Cerebellar nuclear complex (tissue), 1 donor: ENCODE measurements around the gene GMNC.
A peak's percentile ranks its signal among the peaks of the same experiment; 100 is the strongest.
"Not testable (repeated sequence)": the region's sequence is repeated elsewhere in the genome, so short reads cannot be mapped to it uniquely, and the experiment has no call there.

Source experiments
- DNase-seq, 2 experiments: peaks; one replicate each; lab custom pipeline; 2025; lab: John Stamatoyannopoulos, UW

GMNC gene, protein sequence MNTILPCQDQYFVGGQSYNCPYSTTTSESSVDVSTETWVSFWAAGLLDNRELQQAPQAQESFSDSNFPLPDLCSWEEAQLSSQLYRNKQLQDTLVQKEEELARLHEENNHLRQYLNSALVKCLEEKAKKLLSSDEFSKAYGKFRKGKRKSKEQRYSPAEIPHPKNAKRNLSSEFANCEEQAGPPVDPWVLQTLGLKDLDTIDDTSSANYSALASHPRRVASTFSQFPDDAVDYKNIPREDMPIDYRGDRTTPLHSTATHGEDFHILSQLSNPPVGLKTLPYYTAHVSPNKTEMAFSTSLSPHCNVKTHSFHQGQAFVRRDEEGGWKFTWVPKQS

DNA sequence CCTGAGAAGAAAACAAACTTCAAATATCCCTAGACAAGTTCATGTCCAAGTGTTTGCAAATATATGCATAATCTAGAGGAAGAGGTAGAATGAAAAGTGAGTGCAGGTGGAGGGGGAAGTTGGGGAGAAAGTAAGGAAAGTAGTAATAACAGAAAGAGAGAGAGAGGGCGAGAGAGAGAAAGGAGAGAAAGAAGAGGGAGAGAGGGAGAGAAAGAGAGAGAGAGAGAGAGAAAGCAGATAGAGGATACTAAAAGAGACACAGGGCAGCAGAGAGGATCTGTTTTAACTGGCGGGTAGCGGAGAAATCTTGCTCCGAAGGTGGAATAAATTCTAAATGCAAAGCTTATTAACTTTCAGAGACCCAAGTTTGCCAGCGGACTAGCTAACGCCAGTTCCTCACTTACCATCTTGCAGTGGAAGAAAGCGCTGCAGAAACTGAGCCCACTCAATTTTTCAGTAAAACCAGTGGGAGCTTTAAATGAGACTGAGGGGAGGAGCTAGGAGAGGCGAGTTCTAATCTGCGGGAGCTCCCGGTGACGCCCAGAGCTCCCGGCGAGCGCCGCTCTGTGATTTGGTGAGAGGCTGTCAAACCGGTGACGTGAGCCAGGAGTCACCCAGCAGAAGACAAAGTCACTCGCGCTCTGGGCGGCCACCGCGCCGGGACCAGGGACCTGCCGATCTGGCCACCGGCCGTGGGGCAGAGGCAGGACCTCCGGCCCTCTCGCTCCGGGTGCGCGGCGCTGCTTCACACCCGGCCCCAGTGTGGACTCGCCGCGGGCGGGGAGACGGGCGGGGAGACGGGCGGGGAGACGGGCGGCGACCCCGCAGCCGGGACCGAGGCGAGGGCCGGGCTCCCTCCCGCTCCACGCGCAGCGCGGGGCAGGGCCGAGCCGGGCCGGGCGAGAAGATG is at the start of gene GMNC:
TSS of gene GMNC (minus strand) at position 486 of the 910 bp plus-strand sequence. CDS start at position 407, 79 bp downstream.
- no peak for DNase-seq

DNA sequence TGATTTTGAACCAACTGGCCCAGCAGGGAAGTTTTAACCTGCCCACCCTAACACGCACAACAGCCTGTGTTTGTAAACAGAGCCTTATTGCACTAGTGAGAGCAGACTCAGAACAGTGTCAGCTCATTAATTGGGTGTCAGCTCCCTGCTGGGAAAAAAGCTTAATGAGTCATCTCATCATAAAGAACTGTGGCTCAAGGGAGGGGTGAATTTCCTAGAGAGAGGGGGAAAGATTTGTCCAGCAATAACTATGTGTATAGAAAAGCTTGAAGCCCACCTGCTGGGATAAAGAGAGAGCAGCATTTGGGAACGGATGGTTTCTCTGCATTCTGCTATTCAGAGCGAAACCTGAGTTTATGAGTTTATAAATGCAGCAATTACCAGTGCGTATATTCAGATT is 48.9 kb upstream of the GMNC start:
- no peak for DNase-seq

DNA sequence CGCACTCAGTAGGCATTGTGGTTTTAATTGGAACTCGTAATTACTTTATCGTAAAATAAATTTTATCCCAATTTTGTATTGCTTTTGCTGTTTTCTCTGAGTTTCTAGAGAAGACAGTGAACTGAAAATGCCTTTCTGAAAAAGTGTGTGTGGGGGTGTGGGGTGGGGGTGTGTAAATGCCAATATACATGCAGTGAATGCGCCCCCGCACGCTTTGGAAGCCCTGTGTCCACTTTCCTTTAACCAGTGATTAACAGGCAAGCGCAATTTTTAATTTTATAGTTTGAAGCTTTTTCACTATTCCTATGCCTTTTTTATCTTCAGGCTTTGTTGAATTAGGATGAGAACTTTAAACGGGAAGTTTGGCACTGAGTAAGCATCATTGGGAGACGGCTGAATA is 47.4 kb upstream of the GMNC start:
- DNase-seq, result no peak

DNA sequence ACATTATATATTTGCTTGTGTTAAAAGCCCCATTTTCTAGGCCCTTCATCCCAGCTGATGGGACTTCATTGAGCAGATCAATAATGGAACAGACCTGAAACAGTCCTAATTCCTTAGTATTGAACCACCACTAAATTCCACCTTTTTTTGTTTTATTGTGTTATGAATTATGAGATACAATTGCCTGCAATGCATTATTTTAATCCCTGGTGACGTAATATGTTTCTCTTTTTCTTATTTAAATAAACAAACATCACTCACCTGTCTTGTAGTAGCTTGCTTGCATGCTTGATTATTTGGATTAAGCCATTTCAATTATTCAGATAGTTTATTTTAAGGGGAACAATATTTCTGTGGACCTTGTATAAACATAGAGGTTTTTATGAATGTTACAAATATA is 40.7 kb upstream of the GMNC start:
- DNase-seq, result no peak

DNA sequence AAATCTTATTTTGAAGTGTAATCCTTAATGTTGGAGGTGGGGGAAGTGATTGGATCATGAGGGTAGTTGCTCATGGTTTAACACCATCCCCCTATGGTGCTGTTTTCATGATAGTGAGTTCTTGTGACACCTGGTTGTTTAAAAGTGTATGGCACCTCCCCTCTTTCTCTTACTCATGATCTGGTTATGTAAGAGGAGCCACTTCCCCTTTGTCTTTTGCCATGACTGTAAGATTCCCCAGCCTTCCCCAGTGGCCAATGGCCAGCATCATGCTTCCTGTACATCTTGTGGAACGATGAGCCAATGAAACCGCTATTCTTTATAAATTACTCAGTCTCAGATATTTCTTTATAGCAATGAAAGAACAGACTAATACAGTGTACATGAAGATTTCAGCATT is 39.8 kb upstream of the GMNC start:
- DNase-seq, result no peak

DNA sequence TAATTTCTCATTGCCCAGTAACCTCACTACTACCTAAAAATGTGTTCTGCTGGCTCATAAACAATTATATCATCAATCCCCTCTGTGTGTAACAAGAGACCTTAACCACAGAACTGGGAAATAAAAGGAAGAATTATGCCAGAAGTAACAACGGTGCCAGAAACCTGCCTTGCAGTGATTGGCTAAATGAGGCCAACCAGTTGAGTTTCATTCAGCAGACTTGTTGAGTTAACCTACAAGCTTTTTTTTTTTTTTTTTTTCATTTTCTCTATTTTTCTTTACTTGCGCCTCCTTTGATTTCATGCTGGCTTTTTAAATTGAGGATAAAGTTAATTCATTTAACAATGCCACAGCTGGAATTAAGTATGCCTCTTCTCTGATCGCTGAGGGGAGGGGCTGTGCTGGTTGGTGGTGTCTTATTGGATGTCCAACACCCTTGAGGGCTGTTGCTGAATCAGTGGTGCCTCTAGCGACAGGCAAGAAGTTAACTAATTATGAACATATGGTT is 30.0 kb upstream of the GMNC start:
- DNase-seq, result no peak

DNA sequence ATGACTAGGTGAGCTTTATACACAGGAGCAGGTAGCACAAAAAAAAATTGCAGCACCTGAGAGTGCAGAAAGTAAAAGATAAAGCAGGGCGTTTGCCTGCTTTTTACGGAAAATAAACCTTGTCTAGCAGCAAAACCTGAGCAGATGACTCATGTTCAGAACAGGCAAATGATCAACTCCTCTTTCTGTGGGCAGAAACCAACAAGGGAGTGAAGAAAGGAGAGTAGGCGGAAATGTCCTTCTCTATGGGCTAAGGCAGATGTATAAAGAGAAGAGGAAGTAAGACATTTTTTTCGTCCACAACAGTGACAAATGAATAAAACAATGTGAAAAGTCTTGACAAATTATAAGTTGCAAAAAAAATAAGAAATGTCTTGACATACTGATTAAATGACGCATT is 24.5 kb upstream of the GMNC start:
- no peak for DNase-seq

DNA sequence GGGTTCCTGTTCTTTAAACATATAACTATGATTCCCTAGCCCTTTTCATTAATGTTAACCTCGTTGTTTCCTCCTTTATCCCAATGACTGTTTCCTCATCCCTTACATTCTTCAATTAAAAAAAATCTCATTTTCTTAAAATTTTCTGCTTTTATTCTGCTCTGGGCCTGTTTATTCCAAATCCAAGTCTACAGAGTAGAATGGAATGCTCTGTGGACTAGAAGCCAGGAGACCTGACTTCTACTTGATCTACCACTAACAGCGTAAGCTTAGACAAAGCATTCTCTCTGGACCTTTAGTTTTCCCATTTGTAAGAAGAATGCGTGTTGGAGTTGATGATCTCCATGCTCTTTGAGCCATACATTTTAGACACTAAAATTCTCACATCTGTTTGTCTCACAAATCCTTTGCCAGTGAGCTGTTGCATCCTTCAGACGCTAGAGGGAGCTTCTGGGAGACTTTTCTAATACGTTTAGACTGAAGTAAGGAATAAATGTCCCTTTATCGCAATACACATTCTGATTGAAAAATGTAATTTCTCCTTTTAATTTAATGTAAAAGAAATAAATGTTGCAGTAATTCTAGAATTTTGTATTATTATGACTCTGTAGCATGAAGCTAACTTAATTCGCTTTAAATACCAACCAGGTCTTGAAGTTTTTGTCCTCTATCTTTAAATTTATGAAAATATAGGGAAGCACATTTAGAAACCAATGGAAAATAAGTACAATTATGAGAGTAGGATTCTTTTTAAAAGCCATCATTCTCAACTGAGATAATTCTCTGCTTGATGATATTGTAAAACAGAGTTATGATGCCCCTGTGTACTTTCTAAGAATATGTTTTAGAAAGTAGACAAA is 21.7 kb upstream of the GMNC start:
- DNase-seq, result peak in 1 of 2 experiments; percentile 9

DNA sequence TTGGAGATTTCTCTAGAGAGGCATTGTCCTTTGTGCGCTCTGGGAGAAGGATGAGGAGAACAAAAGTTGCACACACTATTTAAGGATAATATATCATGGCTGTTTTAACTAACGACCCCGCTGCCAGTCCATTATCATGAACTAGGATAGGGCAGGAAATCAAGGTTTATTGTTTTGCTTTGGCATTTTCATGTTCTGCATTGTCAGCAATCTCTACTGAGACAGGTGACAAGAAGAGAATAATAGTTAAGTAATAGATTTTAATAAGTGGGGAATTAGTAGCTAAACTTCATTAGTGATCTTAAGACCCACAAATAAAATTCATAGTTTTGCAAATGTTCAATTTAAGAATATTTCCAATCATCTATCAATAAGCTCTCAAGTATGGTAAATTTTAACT is 20.6 kb upstream of the GMNC start:
- no peak for DNase-seq

DNA sequence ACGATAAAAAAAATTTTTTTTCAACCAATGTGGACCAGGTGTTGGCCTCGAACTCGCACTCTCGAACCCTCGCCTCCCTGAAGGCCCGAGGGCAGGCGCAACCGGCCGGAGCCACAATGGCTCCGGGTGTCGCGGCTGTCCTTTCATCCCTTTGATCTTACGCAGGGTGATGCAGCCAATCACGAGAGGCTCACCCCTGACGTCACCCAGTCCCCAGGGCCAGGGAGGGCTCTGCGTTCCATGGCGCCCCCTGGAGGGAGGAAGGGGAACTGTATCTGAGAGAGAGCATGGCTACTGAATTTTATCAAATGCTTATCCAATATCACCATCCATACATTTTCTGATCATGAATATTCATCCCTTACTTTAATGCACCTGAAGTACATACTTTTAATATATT is 15.4 kb upstream of the GMNC start:
- DNase-seq, result no peak

DNA sequence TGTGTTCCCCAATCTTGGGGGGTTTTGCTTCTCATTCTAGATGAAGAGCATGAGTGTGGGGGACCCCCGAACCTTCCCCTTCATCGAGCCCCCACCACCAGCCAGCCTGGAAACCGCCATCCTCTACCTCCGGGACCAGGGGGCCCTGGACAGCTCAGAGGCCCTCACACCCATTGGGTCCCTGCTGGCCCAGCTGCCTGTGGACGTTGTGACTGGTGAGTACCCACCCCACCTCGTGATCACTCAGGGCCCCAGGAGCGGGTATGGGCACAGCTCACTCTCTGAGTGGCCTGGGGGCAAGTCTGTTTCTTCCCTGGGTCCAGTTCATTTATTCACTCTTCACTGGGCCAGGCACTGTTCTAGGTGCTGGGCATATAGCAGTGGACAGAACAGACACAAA is 13.9 kb upstream of the GMNC start:
- not testable (repeated sequence) for DNase-seq

DNA sequence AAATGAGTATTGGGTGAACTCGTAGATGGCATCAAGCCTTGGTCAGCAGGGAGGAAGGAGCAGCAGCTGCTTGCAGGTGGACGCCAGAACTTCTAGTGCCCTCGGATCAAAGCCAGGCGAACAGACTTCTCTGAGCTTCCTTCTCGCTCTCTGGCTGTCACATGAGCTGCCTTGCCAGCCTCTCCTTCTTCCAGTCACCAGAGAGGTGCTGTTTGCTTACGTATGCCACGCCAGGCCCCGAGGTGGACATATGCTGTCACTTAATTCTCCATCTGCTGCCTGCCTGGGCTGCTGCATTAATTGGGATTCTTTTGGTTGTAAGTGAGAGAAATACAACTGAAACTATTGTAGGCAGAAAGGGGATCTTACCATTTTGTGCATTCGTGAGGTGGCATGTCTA is 12.6 kb upstream of the GMNC start:
- DNase-seq, result peak; percentile 14 to 30

DNA sequence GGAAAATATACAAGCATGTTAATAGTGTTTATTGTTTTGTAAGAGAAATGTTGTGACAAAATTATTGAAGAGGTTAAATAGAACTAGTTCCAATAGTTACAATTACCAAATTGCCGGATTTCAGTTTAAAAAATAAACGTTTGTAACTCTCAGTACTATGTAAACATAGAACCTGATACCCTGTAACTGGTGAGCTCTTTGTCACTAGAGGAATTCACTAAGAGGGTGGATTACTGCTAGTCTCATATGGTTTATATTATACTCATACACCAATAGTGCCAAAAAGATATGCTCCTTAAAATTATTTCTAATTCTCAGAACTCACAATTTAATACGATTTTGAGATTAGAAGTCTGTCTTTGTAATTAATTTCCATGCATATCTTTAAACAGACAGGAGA is 7.6 kb upstream of the GMNC start:
- no peak for DNase-seq

DNA sequence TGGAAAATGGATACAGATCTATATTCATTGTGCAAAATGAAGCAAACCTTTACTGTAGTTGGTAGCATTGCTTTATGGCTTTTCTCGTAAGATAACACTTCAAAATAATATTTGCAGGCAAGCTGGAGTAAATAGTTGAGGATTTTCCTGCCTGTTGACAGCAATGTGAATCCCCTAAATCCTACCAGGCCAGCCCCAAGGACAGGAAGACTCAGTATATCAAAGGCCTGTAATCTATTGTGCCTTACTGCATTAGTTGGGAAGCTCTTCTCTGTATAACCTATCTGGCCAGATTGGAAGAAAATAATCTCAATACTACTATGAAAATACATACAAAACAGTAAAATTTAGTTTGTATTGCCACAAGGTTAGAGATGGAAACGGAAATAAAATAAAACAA is 4.6 kb upstream of the GMNC start:
- no peak for DNase-seq

DNA sequence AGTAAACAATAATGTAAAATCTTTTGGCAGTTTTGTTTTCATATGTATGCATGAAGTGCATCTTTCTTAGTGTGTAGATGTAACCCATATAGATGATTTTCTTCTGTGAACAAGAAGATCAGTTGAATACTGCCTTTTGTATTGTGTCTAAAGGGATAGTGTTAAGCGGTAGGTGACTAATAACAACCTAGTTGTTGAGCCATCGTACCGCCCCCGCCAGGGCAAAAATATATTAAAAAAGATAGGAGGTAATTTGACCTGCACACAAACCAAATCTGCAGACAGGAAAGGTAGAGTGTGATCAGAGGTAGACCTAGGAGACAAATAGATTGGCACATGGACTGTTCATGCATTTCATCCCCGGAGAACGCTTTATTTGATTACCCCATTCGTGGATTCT is 3.3 kb upstream of the GMNC start:
- no peak for DNase-seq

DNA sequence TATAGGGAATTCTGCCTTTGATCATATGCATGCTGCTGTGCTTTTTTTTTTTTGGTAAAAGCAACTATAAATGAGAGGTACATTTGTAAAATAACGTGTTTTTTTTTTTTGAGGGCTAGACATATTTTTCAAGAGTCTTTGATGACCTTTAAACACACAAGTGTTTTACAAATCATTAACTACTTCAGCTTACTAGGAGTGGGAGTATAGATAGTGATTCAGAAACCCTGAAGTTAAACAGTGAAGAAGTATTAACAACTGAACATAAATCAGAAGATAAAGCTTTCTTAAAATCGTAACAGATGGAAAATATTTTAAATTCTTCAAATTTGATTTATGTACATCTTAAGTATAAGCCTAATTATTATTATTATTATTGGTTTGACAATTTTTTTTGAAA is 2.9 kb upstream of the GMNC start:
- no peak for DNase-seq

DNA sequence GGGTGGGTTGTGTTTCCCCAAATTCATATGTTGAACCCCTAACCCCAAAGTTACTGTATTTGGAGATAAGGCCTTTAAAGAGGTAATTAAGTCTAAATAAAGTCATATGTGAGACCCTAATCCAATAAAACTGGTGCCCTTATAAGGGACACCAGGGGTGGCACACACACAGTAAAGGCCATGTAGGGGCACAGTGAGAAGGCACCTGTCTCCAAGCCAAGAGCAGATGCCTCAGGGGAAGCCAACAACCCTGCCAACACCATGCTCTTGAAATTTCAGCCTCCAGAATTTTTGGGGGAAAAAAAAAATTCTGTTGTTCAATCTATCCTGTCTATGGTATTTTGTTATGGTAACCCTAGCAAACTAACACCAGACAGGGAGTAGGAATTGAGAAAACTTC is 1.5 kb upstream of the GMNC start:
- DNase-seq, result no peak

DNA sequence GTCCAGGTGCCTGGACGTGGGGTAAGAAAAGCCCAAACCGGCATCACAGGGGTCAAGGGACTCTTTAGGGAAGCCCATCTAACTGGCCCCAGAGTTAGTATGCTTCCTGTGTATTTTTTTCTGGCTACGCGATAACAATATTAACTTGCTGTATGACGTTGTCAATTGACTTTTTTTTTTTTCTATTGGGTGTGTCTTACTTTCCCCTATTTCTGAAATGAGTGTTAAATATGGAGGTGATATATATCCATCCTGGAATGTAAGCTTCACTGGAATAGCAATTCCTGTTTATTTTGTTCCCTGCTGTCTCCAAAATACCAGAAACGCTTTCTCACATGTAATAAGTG is 598 bp upstream of the GMNC start:
- DNase-seq, result no peak

DNA sequence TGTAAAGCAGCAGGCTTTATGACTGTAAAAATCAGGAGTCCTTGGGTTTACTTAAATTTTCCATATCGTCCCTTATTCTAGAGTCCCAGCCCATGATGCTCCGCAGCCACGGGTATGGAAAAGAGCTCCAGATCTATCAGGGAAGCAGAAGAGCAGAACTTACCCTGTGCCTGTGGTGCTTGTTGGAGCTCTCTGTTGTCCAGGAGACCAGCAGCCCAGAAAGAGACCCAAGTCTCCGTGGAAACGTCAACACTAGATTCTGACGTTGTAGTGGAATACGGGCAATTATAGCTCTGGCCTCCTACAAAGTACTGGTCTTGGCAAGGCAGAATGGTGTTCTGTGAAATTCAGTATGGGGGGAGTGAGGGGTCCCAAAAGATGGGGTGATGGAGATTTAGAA is 2.0 kb downstream of the GMNC start:
- no peak for DNase-seq

DNA sequence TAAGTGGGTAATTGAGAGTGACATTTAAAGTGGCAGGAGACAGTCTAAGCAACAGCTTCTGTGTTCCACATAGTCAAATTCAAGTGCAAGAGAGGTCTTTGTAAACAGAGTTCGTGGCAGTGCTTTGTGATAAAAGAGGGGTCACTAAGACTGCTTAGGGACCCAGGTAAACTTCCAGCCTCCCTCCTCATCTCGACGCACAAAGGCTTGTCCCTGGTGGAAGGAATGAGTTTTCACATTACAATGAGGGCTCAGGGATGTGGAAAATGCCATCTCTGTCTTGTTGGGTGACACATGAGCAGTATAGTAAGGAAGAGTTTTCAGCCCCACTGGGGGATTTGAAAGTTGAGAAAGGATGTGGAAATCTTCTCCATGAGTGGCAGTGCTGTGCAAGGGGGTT is 7.3 kb downstream of the GMNC start:
- DNase-seq, result no peak

DNA sequence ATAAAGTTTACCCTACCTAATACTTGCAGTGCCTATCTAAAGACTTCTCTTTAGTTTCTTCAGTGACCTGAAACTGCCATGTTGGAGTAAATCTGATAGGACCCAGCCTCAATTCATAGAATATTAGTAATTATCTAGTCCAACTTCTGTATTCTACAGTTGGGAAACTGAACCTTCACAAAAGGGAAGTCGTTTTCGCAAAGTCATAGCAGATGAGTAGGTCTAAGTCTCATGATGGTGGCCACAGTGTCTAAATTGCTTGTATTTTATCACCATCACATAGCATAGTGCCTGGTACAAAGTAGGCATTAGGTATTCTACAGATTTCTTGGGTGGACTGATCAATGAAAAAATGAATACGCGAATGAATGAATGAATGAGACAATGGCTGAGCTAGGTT is 8.4 kb downstream of the GMNC start:
- no peak for DNase-seq

DNA sequence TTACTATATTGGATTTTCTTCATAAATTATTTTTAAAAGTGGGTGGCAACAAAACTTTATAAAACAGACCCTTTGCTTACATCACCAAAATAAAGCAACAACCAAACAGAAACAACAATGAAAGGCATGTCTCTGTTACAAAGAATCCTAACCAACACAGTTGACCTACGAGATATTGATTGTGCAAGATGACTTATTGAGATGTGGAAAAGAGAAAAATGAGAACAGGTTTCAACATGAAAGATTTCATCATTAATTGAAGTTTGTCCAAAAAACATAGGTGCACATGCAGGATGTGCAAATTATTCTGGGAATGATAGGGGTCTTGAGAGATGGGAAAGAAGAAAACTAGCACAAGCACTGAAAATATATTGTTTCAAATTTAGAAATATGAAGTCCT is 9.0 kb downstream of the GMNC start:
- no peak for DNase-seq
